Measurements from ENCODE around the gene ARHGAP1. TPM values are rescaled to one million over a fixed set of nuclear protein-coding genes. Genes with fewer than 3 reads are reported as not detected.

The ARHGAP1 gene
- total and polyA plus RNA-seq, 2 donors (not counting 3 experiments of a cell fraction or from before 2014, with no cell fraction given), result 30.9 to 58.2 TPM

- H3K79me2 ChIP-seq (ENCODE audit: control insufficient read depth, insufficient read depth, low read length), result no peaks in the 10 kb centered on the region
- no peak for TF ChIP-seq FOS (IDR thresholded peaks at IDR 0.05; ENCODE audit: borderline replicate concordance, insufficient read depth, low read length)
- H3K9me1 ChIP-seq (replicated peaks; ENCODE audit: control insufficient read depth, extremely low read depth, insufficient read depth, low read length), result no peaks in the 10 kb centered on the region
- H3K9me3 ChIP-seq (replicated peaks; ENCODE audit: control insufficient read depth, insufficient read depth, low read length), result no peaks in the 10 kb centered on the region
- dilution Hi-C loops (cut with MboI; ENCODE audit: extremely low pct_ligation_motif_present, low sequenced_read_pairs) (no loop called here), intact Hi-C loops (cut with micrococcal nuclease) (no loop called here)
- no peaks in the 10 kb centered on the region for H3K27me3 ChIP-seq (ENCODE audit: control insufficient read depth in 2 of 2, insufficient read depth in 2 of 2, low read length in 2 of 2)
- FAIRE-seq (no peak), DNase-seq (ENCODE audit: low read depth, low spot score) (no peak)
- no peak overlapping the region for H3K4me2 ChIP-seq (ENCODE audit: insufficient read depth, low read length)
- no peak overlapping the region for H2AFZ ChIP-seq (ENCODE audit: low read depth, low read length)
- H4K20me1 ChIP-seq (replicated peaks; ENCODE audit: control insufficient read depth, extremely low read depth, insufficient read depth, low read length), result no peaks in the 10 kb centered on the region
- H3K4me1 ChIP-seq (ENCODE audit: control insufficient read depth, extremely low read depth, insufficient read depth, low read length), result no peaks in the 10 kb centered on the region
- H3K4me3 ChIP-seq (replicated peaks in 1 of 3; ENCODE audit: insufficient read depth in 1 of 3, low read depth in 1 of 3, low read length in 3 of 3), result no peak overlapping the region
- ChIA-PET POLR2A (no interaction called here), CTCF (no interaction called here)
- H3K9ac ChIP-seq (replicated peaks; ENCODE audit: extremely low read depth, insufficient read depth, low read length), result no peak overlapping the region
- BruUV-seq (replicated peaks), result no TSS peak
- peaks cover 49 to 50% of the 10 kb centered on the region in 2 experiments for H3K36me3 ChIP-seq (ENCODE audit: control insufficient read depth in 2 of 2, extremely low read depth in 1 of 2, insufficient read depth in 2 of 2, low read length in 2 of 2)
- H3K27ac ChIP-seq (ENCODE audit: insufficient read depth, low read depth, low read length), result no peak overlapping the region
Observed at GRCh38 chr11:46747150-46747549, 46.7 kb upstream of the ARHGAP1 start.

DNA sequence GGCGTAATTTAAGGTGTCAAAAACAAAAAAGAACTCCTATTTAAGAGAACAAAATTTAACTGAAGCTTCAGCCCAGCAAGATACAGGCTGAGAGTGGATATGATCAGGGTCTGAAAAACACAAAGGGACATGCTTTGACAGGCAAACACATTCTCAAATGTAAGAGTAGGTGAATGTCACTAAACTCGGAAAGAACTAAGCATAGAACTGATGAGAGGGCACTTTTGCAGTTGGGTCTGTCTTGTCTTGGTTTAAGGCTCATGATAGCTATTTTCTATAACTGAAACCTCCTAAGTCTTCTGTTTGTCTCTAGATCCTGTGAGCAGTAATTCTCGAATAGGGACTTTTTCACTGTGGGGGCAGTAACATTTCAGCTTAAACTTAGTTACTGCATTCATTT lies 45.6 kb upstream of the ARHGAP1 start:
- FAIRE-seq (no peak), DNase-seq (ENCODE audit: low read depth, low spot score) (no peak)
- no peaks in the 10 kb centered on the region for H3K9me1 ChIP-seq (replicated peaks; ENCODE audit: control insufficient read depth, extremely low read depth, insufficient read depth, low read length)
- no peak for TF ChIP-seq POLR2AphosphoS5 (IDR thresholded peaks at IDR 0.05; ENCODE audit: insufficient read depth, low read depth, low read length)
- TF ChIP-seq, protein P1, sequence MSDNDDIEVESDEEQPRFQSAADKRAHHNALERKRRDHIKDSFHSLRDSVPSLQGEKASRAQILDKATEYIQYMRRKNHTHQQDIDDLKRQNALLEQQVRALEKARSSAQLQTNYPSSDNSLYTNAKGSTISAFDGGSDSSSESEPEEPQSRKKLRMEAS (IDR thresholded peaks at IDR 0.05; ENCODE audit: insufficient read depth, insufficient read length), result no peak
- TF ChIP-seq GATA2 (IDR thresholded peaks at IDR 0.05; ENCODE audit: insufficient read depth, insufficient read length, low read depth, low read length), result no peak
- no peak for TF ChIP-seq FOS (IDR thresholded peaks at IDR 0.05; ENCODE audit: borderline replicate concordance, insufficient read depth, low read length)
- H3K27me3 ChIP-seq (ENCODE audit: control insufficient read depth in 2 of 2, insufficient read depth in 2 of 2, low read length in 2 of 2), result no peaks in the 10 kb centered on the region
- H3K4me3 ChIP-seq (replicated peaks in 1 of 3; ENCODE audit: insufficient read depth in 1 of 3, low read depth in 1 of 3, low read length in 3 of 3), result no peak overlapping the region
- no peaks in the 10 kb centered on the region for H3K9me3 ChIP-seq (replicated peaks; ENCODE audit: control insufficient read depth, insufficient read depth, low read length)
- no peak overlapping the region for H2AFZ ChIP-seq (ENCODE audit: low read depth, low read length)
- no TSS peak for BruUV-seq (replicated peaks)
- intact Hi-C loops (cut with micrococcal nuclease), result no loop called here
- peaks cover 48% of the 10 kb centered on the region in 2 experiments for H3K36me3 ChIP-seq (ENCODE audit: control insufficient read depth in 2 of 2, extremely low read depth in 1 of 2, insufficient read depth in 2 of 2, low read length in 2 of 2)
- ChIA-PET POLR2A (no interaction called here), CTCF (no interaction called here)
- no peak overlapping the region for H3K4me2 ChIP-seq (ENCODE audit: insufficient read depth, low read length)
- H3K4me1 ChIP-seq (ENCODE audit: control insufficient read depth, extremely low read depth, insufficient read depth, low read length), result no peaks in the 10 kb centered on the region
- dilution Hi-C loops (cut with MboI; ENCODE audit: extremely low pct_ligation_motif_present, low sequenced_read_pairs), result no loop called here
- no peak overlapping the region for H3K27ac ChIP-seq (ENCODE audit: insufficient read depth, low read depth, low read length)
- no peaks in the 10 kb centered on the region for H4K20me1 ChIP-seq (replicated peaks; ENCODE audit: control insufficient read depth, extremely low read depth, insufficient read depth, low read length)
- H3K9ac ChIP-seq (replicated peaks; ENCODE audit: extremely low read depth, insufficient read depth, low read length), result no peak overlapping the region
- no peaks in the 10 kb centered on the region for H3K79me2 ChIP-seq (ENCODE audit: control insufficient read depth, insufficient read depth, low read length)
